ENCODE results near the gene TMEM108.

TMEM108 gene

DNA sequence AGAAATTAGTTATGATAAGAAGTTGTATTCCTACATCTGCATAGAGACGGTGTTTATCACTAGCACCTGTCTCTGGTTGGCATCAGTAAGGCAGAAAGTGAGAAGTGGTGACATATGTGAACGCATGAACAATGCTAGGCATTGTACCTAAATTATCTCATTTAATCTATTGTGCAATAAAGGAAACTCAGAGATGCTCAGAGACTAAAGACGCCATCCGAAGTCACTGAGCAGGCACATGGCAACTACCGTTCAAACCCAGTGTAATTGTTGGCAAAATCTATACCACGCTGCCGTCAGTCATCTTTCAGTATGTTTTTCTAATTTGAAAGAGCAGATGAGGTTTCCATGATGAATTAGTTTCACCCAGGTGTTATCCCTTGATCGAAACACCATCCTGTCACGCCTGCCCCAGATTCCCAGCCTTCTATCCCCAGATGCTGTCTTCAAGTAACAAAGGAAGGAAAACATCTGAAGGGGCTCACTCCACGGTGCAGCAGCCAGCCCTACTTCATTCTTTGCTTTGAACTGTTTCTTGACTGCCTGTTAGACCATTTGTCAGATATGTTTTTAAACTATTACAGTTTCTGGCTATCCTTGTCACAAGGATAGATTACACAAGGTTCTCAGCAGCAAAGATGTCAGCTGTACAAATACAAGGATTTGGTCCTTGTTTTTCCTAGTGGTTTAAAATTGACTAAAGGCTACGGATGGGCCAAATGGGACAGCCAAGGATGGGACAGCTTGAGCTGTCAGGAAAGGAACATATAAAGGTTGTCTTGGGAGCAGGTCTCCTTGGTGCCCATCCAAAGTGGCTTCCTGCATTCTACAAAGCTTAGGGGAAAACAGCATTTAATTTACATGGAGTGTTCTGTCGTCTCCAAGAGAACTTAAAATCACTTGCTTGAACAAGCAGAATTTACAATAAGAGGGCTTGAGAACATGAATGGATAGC is 99.1 kb downstream of the TMEM108 start:
- FAIRE-seq, result no peak
- no peak for TF ChIP-seq POLR2A (IDR thresholded peaks at IDR 0.05; ENCODE audit: low read depth, low read length)
- DNase-seq (ENCODE audit: insufficient read length, low spot score), result no peak

DNA sequence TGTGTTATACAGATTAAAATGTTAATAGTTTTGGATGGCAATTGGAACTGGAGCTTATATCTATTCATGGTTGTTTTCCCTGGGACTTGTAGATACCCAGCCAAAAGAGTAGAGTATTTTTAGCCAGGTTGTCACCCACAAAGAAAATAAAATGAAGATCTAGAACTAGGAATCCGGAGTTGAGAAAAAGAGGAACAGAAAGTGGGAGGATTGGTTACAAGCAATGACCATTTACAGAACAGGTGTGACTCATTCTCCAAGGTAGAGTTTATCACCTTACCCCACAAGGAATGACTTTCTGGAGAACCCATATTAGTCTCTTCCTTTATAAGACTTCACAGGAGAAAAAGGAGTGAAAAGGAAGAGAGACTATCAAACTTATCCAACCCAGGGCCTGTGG is 99.8 kb downstream of the TMEM108 start:
- TF ChIP-seq POLR2A (IDR thresholded peaks at IDR 0.05; ENCODE audit: low read depth, low read length), result no peak
- no peak for DNase-seq (ENCODE audit: insufficient read length, low spot score)
- FAIRE-seq, result no peak

DNA sequence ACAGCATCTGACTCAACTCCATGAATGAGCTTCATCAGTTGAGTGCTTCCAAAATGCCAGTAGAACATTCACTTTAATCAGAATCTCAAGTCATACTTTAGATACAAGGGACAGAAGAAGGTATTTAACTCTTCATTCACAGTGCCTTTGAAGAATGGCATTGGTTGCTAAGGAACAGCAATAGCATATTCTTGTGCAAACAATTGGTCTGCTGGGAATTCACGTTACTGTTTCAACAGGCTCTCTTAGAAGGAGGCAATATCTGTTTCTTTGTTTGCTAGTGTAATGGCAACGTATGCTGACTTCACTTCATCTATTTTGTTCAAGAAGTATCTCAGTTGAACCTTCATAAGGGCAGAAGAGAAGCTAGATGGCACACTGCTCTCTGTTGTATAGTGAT is 113.9 kb downstream of the TMEM108 start:
- DNase-seq (ENCODE audit: insufficient read length, low spot score) (no peak), FAIRE-seq (no peak)
- TF ChIP-seq POLR2A (IDR thresholded peaks at IDR 0.05; ENCODE audit: low read depth, low read length), result no peak

DNA sequence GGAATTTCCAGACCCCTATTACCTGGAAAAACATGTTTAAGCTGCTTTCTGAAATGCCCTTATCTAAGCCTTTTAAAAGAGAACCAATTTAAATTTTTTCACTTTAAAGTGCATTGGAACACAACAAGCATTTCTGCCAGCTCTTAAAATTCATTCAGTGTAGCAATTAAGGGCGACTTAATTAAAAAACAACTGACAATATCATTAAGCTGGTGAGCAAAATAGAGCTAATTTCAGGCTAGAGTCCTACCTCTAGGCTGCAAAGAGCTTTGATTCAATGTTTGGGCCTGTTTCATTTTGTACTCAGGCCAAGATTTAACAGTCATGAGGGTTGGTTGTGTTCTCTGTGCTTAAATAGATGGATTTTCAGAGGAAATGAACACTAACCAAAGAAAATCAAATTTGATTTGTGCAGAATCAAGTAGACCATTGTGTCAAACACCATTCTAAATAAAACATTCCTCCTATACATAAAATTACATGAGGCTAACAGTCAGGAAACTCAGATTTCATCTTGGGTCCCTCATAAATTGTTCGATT is 114.6 kb downstream of the TMEM108 start:
- no peak for FAIRE-seq
- no peak for TF ChIP-seq POLR2A (IDR thresholded peaks at IDR 0.05; ENCODE audit: low read depth, low read length)
- DNase-seq (ENCODE audit: insufficient read length, low spot score), result no peak

DNA sequence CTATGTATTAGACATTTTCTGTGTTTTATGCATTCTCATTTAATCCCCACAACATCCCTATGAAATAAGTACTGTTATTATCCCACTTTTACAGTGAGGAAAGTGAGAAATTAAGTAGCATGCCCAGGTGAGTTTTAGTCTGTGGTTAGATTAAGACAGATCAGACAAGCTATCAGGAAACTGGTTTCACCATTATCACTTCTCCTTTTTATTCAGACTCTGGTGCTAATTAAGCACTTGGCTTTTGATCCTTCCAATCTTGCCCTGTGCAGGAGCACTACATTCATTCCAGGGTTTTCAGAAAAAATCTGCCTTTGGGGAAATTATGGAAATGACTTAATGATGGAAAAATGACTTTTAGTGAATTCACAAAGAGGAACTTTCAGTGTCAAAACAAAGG is 115.2 kb downstream of the TMEM108 start:
- TF ChIP-seq POLR2A (IDR thresholded peaks at IDR 0.05; ENCODE audit: low read depth, low read length), result no peak
- FAIRE-seq, result no peak
- no peak for DNase-seq (ENCODE audit: insufficient read length, low spot score)

DNA sequence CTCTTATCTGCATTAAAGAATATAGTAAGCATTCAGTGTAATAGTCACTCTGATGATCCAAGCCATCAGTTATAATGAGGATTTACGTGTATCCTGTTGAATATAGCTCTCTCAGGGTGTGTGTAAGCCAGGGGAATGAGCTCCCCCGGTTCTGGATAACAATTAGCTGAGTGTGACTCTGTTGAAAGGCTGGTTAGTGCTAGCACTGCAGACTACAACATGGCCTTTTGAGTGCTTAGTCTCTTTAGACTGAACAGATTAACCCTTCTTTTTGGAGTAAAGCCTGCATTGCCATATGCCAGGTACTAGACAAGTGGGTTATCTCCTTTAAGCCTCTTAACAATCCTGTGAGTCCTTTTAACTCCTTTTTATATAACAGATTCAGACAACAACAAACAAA is 119.5 kb downstream of the TMEM108 start:
- FAIRE-seq (no peak), DNase-seq (ENCODE audit: insufficient read length, low spot score) (no peak)
- TF ChIP-seq POLR2A (IDR thresholded peaks at IDR 0.05; ENCODE audit: low read depth, low read length), result no peak

DNA sequence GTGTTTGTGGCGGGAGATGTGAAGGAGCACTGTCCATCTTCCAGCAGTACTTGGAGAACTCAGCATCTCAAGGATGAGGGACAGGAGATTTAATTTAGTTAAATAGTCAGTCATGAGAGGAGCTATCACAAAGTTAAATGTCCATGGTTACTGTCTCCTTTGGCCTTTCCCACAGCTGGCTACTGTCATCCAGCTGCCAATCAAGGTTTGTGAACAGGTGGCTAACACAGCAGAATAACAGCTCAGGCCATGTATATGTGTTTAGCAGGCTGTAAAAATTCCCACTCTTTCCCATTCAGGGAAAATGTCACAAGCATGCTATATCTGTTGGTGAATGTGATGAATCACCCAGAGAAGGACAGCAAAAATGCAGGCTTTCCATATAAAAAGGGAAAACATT is 120.5 kb downstream of the TMEM108 start:
- DNase-seq (ENCODE audit: insufficient read length, low spot score) (no peak), FAIRE-seq (no peak)
- no peak for TF ChIP-seq POLR2A (IDR thresholded peaks at IDR 0.05; ENCODE audit: low read depth, low read length)

DNA sequence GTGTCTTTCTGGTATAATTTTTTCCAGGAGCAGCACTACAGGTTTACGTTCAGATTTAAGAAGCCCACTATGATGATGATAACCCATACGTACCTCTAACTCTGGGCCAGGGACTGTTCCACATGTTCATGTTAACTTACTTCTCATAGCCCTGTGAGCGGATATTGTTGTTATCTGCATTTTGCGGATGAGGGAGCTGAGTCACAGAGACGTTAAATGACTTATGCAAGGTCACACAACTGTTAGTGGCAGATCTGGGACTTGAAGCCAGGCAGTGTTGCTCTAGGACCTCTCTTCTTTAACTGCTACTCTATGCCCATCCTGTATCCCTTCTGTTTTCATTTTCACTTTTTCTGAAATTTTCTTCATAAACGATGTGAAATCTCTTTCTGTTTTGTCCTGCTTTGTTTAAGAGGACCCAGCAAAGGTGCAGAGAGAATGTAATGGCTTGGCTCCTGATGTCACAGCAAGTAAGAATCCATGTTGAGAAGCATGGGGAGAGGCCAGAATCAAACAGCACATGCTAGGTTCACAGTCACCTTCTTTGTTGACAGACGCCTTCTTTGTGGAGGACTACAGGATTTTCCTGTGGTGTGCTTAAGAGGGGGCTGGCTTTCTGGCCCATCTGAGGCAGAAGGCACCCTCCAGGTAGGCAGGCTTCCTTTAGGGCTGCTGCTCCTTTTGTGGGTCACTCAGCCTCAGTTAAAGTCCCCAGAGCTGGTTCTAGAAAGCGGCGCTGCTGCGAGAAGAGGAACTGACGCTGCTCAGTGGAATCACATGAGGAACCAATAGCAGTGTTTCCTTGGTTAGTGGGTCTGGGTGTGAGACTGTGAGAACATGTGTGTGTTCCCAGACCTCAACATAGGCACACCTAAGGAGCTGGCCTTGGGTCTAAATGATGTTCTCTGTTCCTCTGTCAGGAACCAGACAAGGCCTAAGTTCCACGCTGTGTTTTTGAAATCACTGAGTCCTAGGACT is 121.6 kb downstream of the TMEM108 start:
- DNase-seq (ENCODE audit: insufficient read length, low spot score) (no peak), FAIRE-seq (no peak)
- TF ChIP-seq POLR2A (IDR thresholded peaks at IDR 0.05; ENCODE audit: low read depth, low read length), result no peak

DNA sequence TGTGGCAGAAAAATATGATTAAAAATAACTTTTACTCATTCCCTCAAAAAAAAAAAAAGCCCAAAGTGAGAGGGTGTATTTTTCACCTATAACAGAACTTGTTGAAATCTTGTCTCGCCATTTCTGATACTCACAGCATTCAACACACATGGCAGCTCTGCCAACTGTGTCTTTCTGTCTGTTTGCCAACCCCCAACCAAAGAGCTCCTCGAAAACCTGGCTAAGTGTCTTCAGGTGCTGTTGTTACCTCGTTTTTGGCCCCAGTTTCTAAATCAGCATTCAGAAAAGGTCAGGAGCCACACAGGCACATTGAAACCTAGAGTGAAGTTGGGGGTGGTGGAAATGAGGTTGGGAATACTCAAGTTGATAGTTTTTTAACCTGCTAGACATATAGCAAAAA is 123.5 kb downstream of the TMEM108 start:
- no peak for DNase-seq (ENCODE audit: insufficient read length, low spot score)
- no peak for FAIRE-seq
- TF ChIP-seq POLR2A (IDR thresholded peaks at IDR 0.05; ENCODE audit: low read depth, low read length), result no peak

DNA sequence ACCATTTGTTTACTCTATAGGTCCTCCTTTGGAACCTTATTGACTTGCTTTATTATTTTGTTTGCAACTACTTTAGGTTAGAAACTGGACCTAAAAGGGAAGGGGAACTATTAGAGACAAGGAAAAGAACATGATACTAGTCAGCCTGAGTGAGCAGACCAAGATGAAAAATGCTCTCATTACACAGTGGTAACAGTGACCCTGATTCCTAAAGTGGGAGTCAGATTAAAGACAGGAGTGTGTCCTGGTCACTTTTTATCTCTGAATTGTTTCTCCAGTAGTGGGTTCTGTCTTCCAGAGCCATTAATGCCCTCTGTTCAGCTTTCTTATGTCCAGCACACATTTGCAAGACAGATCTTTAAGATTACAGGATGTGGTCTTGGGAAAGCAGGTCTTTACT is 124.1 kb downstream of the TMEM108 start:
- TF ChIP-seq POLR2A (IDR thresholded peaks at IDR 0.05; ENCODE audit: low read depth, low read length), result no peak
- DNase-seq (ENCODE audit: insufficient read length, low spot score) (no peak), FAIRE-seq (no peak)

DNA sequence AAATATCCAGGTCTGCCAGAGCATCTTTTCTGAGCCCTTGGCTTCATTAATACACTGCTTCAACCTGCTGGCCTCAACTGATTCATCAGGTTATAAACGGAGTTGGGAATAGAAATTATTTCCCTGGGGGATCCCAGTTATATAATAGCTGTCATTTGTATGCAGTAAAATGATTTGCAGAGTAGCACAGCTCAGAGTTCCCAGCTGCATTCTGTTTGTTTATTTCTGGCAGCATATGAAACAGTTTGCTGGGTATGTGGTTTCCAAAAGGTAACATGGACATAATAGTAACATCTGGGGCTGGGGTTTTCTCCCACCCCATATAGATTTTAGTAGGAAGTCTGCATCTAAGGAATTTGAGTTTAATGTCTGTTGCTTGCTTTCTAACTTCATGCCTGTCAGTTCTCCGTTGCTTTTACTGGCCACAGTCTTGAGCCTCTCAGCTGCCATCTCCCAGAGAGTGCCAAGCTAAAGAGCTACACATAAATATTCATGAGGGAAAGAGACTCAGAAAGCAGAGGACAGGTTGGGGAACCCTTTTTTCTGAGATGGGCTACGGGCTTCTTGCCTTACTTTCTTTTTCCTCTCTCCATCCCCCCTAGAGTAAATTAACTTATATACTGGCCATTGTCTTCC is 124.6 kb downstream of the TMEM108 start:
- no peak for FAIRE-seq
- no peak for DNase-seq (ENCODE audit: insufficient read length, low spot score)

DNA sequence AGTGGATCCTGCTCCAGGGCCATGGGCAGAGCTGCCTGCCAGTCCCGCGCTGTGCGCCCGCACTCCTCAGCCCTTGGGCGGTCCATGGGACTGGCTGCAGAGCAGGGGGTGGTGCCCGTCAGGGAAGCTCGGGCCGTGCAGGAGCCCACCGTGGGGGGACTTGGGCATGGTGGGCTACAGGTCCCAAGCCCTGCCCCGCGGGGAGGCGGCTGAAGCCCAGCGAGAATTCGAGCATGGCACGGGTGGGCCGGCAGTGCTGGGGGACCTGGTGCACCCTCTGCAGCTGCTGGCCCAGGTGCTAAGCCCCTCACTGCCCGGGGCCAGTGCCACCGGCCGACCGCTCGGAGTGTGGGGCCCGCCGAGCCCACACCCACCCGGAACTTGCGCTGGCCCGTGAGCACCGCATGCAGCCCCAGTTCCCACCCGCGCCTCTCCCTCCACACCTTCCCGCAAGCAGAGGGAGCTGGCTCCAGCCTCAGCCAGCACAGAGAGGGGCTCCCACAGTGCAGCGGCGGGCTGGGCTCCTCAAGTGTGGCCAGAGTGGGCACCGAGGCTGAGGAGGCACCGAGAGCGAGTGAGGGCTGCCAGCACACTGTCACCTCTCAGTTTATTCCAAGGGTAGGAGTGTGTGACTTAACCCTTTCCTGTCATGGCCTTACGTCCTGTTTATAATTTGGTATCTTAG is 129.3 kb downstream of the TMEM108 start:
- FAIRE-seq (no peak), DNase-seq (ENCODE audit: insufficient read length, low spot score) (no peak)
- TF ChIP-seq POLR2A (IDR thresholded peaks at IDR 0.05; ENCODE audit: low read depth, low read length), result no peak

More for the DNA sequence above, 124.6 kb downstream of the TMEM108 start:
- TF ChIP-seq POLR2A (IDR thresholded peaks at IDR 0.05; ENCODE audit: low read depth, low read length), result no peak

DNA sequence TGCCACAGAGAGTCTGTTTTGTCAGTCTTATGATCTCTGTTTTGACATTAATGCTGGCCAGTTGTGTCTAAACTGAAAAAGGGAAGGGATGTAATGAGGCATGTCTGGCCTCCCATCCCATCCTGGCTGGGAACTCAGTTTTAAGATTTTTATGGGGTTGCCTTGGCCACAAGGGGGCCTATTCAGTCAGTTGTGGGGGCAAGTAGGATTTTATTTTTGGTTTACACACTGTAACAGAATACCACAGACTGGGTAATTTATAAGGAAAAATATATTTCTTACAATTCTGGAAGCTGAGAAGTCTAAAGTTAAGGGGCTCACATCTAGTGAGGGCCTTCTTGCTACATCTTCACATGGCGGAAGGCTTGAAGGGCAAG is 129.8 kb downstream of the TMEM108 start:
- no peak for TF ChIP-seq POLR2A (IDR thresholded peaks at IDR 0.05; ENCODE audit: low read depth, low read length)
- DNase-seq (ENCODE audit: insufficient read length, low spot score) (no peak), FAIRE-seq (no peak)

Data from H54 (cell line).